Smooth muscle cell (in vitro differentiated cells): Measurements from ENCODE around the gene XPR1. TPM values are rescaled to one million over a fixed set of nuclear protein-coding genes. Genes with fewer than 3 reads are reported as not detected.

Experiments used
- DNase-seq: peaks from one replicate; lab custom pipeline; 2025; ENCODE audit not compliant: unreplicated experiment; lab: John Stamatoyannopoulos, UW
- H2AFZ ChIP-seq: fragments of 200-600 bp; sonication (generic); 2 replicates; pipeline ENCODE4 v1.6.0; 2016; ENCODE audit warnings: antibody characterized with exemption, low read depth, mild to moderate bottlenecking
- H3F3A ChIP-seq: fragments of 200-600 bp; sonication (generic); 2 replicates; pipeline ENCODE4 v1.6.0; 2017; ENCODE audit warnings: antibody characterized with exemption, low read depth
- H3K27ac ChIP-seq: fragments of 200-600 bp; sonication (generic); 2 replicates; pipeline ENCODE4 v1.5.1; 2016; ENCODE audit warnings: low read depth, mild to moderate bottlenecking
- H3K27me3 ChIP-seq: fragments of 200-600 bp; sonication (generic); 2 replicates; pipeline ENCODE4 v1.6.1; 2016; ENCODE audit warnings: low read depth, mild to moderate bottlenecking
- H3K36me3 ChIP-seq: fragments of 200-600 bp; sonication (generic); 2 replicates; pipeline ENCODE4 v1.5.1; 2016; ENCODE audit warnings: low read depth
- H3K4me1 ChIP-seq: fragments of 200-600 bp; sonication (generic); 2 replicates; pipeline ENCODE4 v1.5.1; 2016; ENCODE audit warnings: low read depth
- H3K4me2 ChIP-seq: fragments of 200-600 bp; sonication (generic); 2 replicates; pipeline ENCODE4 v1.6.0; 2016; ENCODE audit warnings: mild to moderate bottlenecking
- H3K4me3 ChIP-seq: fragments of 200-600 bp; sonication (generic); 2 replicates; pipeline ENCODE4 v1.5.1; 2016; ENCODE audit warnings: mild to moderate bottlenecking
- H3K79me2 ChIP-seq: fragments of 200-600 bp; sonication (generic); 2 replicates; pipeline ENCODE4 v1.6.0; 2016; ENCODE audit warnings: low read depth, mild to moderate bottlenecking
- H3K9ac ChIP-seq: fragments of 200-600 bp; sonication (generic); 2 replicates; pipeline ENCODE4 v1.6.0; 2016; ENCODE audit warnings: low read depth
- H3K9me3 ChIP-seq: fragments of 200-600 bp; sonication (generic); replicated peaks from 2 replicates; pipeline ENCODE4 v1.5.1; 2016; ENCODE audit warnings: low read depth
- H4K20me1 ChIP-seq: fragments of 200-600 bp; sonication (generic); 2 replicates; pipeline ENCODE4 v1.6.0; 2016; ENCODE audit warnings: low read depth
- WGBS: methylation state at CpG from one replicate; pipeline ENCODE4 v1.1.7; 2016; ENCODE audit warnings: low lambda C conversion rate; 5-methylcytosine and 5-hydroxymethylcytosine counted together
- polyA plus RNA-seq: library from polyadenylated mRNA; unstranded; fragments of >200 nt; fragmentation: Nextera tagmentation; extraction: Ambion mirVana; gene quantifications from 2 replicates; pipeline ENCODE4 v1.2.1, GENCODE V29; 2016
- total RNA-seq: library from RNA; depleted of rRNA; stranded (reverse); fragments of >200 nt; gene quantifications from 2 replicates; pipeline ENCODE4 v1.2.3, GENCODE V29; 2014
- TF ChIP-seq, protein P1 (sequence below): fragments of 200-600 bp; sonication (generic); IDR thresholded peaks from 2 replicates; pipeline ENCODE4 v1.5.1; 2017; ENCODE audit warnings: borderline replicate concordance, mild to moderate bottlenecking, antibody characterized with exemption; ENCODE audit not compliant: insufficient read depth, poor library complexity, severe bottlenecking

The XPR1 gene
- total and polyA plus RNA-seq, 2 experiments from 2014 or later = 9.5 to 27.6 TPM

DNA sequence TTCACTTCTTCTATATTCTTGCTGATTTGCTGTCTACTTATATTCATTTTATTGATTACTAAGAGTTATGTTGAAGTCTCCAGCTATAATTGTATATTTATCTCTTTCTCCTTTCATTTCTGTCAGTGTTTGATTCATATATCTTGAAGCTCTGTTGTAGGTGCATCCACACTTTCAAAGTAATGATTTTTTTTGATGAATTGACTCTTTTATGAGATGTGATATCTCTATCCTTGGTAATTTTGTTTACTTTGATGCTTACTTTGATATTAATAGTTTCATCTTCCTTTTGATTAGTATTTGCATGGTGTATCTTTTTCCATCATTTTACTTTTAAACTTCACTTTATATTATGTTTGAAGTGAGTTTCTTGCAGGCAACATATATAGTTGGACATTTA lies 110.8 kb downstream of the XPR1 start:
- H3K36me3 ChIP-seq = peaks cover 4% of the 10 kb centered on the region

GRCh38 chr1:180743868-180744267 lies 112.0 kb downstream of the XPR1 start:
- Histone ChIP-seq H3K27me3 (no peaks in the 10 kb centered on the region), H3K79me2 (no peaks in the 10 kb centered on the region), H3K9me3 (no peaks in the 10 kb centered on the region), H4K20me1 (no peaks in the 10 kb centered on the region), H3F3A (no peaks in the 10 kb centered on the region), H3K9ac (no peak overlapping the region), H3K4me1 (no peaks in the 10 kb centered on the region), H2AFZ (no peak overlapping the region), H3K36me3 (peaks cover 4% of the 10 kb centered on the region), H3K4me2 (no peak overlapping the region), H3K4me3 (no peak overlapping the region), H3K27ac (no peak overlapping the region)
- DNase-seq = no peak
- TF ChIP-seq, protein P1, sequence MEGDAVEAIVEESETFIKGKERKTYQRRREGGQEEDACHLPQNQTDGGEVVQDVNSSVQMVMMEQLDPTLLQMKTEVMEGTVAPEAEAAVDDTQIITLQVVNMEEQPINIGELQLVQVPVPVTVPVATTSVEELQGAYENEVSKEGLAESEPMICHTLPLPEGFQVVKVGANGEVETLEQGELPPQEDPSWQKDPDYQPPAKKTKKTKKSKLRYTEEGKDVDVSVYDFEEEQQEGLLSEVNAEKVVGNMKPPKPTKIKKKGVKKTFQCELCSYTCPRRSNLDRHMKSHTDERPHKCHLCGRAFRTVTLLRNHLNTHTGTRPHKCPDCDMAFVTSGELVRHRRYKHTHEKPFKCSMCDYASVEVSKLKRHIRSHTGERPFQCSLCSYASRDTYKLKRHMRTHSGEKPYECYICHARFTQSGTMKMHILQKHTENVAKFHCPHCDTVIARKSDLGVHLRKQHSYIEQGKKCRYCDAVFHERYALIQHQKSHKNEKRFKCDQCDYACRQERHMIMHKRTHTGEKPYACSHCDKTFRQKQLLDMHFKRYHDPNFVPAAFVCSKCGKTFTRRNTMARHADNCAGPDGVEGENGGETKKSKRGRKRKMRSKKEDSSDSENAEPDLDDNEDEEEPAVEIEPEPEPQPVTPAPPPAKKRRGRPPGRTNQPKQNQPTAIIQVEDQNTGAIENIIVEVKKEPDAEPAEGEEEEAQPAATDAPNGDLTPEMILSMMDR = no peak

More for the DNA sequence above, 110.8 kb downstream of the XPR1 start:
- no peaks in the 10 kb centered on the region for H3K79me2 ChIP-seq
- DNase-seq = no peak
- H3F3A ChIP-seq = no peaks in the 10 kb centered on the region
- H3K9me3 ChIP-seq = no peaks in the 10 kb centered on the region
- no peaks in the 10 kb centered on the region for H3K27me3 ChIP-seq
- no peak overlapping the region for H3K27ac ChIP-seq
- no peaks in the 10 kb centered on the region for H3K4me1 ChIP-seq
- no peak overlapping the region for H2AFZ ChIP-seq
- no peak overlapping the region for H3K4me2 ChIP-seq
- H4K20me1 ChIP-seq = no peaks in the 10 kb centered on the region
- no peak overlapping the region for H3K9ac ChIP-seq
- TF ChIP-seq, protein P1 = no peak
- H3K4me3 ChIP-seq = no peak overlapping the region

- Histone ChIP-seq H3K9me3 (no peaks in the 10 kb centered on the region), H3K9ac (no peak overlapping the region), H2AFZ (no peak overlapping the region), H3K4me2 (no peak overlapping the region), H3K27me3 (no peaks in the 10 kb centered on the region), H3K27ac (no peak overlapping the region), H3F3A (no peaks in the 10 kb centered on the region), H3K36me3 (peaks cover 4% of the 10 kb centered on the region), H3K79me2 (no peaks in the 10 kb centered on the region), H3K4me3 (no peak overlapping the region), H3K4me1 (no peaks in the 10 kb centered on the region), H4K20me1 (no peaks in the 10 kb centered on the region)
- TF ChIP-seq, protein P1 = no peak
- 93% methylated on average over 6 of the region's 6 CpGs for WGBS
- DNase-seq = no peak
Observed at GRCh38 chr1:180745098-180745497, 113.3 kb downstream of the XPR1 start.

DNA sequence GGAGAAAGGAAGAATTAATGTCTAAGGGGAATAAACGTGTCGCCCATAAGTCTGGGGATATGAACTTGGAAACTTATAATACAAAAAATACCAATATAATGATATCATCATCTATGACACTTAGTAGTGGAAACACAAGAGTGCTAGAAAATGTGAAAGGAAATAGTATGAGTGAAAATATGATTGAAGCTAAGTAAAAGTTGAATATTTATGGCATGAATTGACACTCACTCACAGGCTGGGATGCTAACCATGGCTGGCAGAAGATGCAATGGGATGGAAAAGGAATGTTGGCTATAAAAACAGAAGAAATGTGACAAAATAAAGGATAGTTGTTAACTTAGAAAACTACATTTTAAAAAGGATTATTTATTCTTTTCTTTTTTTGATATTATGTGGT lies 120.1 kb downstream of the XPR1 start:
- TF ChIP-seq, protein P1 = no peak
- no peaks in the 10 kb centered on the region for H4K20me1 ChIP-seq

More for the DNA sequence above, 120.1 kb downstream of the XPR1 start:
- Histone ChIP-seq H3K79me2 (no peaks in the 10 kb centered on the region), H3K36me3 (no peaks in the 10 kb centered on the region), H3K27ac (no peak overlapping the region), H3K9me3 (no peaks in the 10 kb centered on the region), H3F3A (no peaks in the 10 kb centered on the region), H3K4me1 (no peaks in the 10 kb centered on the region), H3K4me2 (no peak overlapping the region), H3K27me3 (no peaks in the 10 kb centered on the region), H2AFZ (no peak overlapping the region), H3K9ac (no peak overlapping the region), H3K4me3 (no peak overlapping the region)
- DNase-seq = no peak
- 95% methylated on average over 2 of the region's 2 CpGs for WGBS
